Stimulated activated effector memory CD8-positive, alpha-beta T cell treated with anti-CD3 and anti-CD28 coated beads, Interleukin-12 subunit alpha, Interleukin-12 subunit beta, amount 100 ng/mL, for 72 hours (primary cell): ENCODE results near the gene KBTBD12.

ENCODE experiments used
- ATAC-seq: fragments of 150-1000 bp; cut with Tn5 transposase; 2 replicates; pipeline ENCODE4 v1.10.0; 2021
- DNase-seq, 2 donors: peaks; one replicate each; pipeline ENCODE4 v3.0.0; 2021 to 2022; ENCODE audit warnings: low spot score in 2 of 2
- H3K27ac Mint-ChIP-seq: one replicate; pipeline ENCODE4 v1.8.0; 2022; ENCODE audit warnings: mild to moderate bottlenecking, mixed read lengths
- H3K36me3 Mint-ChIP-seq: one replicate; pipeline ENCODE4 v1.8.0; 2022; ENCODE audit warnings: mild to moderate bottlenecking, mixed read lengths
- H3K4me1 Mint-ChIP-seq: one replicate; pipeline ENCODE4 v1.8.0; 2022; ENCODE audit warnings: mixed read lengths
- H3K4me3 Mint-ChIP-seq: one replicate; pipeline ENCODE4 v1.8.0; 2022; ENCODE audit warnings: mild to moderate bottlenecking, mixed read lengths
- H3K9me3 Mint-ChIP-seq: one replicate; pipeline ENCODE4 v1.8.0; 2022; ENCODE audit warnings: mixed read lengths

Gene KBTBD12

GRCh38 chr3:127915937-127916493, 983 bp downstream of the KBTBD12 start:
- no peak overlapping the region for H3K27ac Mint-ChIP-seq
- peaks cover 4% of the 10 kb centered on the region for H3K9me3 Mint-ChIP-seq
- no peak overlapping the region for H3K4me3 Mint-ChIP-seq
- DNase-seq (no peak), ATAC-seq (no peak)
- no peaks in the 10 kb centered on the region for H3K36me3 Mint-ChIP-seq
- no peaks in the 10 kb centered on the region for H3K4me1 Mint-ChIP-seq

DNA sequence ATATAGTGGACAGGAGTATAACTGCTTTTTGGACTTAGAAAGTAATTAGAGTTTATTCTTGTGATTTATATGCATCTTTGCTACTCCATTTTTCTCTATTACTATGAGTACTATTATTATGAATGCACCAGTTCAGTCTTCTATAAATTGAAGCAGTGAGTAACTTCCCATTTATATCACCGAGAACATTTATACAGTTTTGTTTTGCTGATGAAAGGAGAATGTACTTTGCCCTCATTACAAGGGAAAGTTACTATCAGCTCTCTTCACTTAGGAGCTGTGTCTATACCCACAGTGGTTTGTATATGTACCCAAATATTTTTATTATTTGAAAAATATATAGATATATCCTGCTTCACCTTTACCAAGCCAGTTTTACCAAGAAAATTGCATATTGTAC, 5.7 kb downstream of the KBTBD12 start:
- Mint-ChIP-seq H3K9me3 (no peaks in the 10 kb centered on the region), H3K4me3 (no peak overlapping the region), H3K27ac (no peak overlapping the region), H3K36me3 (no peaks in the 10 kb centered on the region), H3K4me1 (peaks cover 6% of the 10 kb centered on the region)
- ATAC-seq (no peak), DNase-seq (no peak)

GRCh38 chr3:127923611-127924010, 8.6 kb downstream of the KBTBD12 start:
- ATAC-seq (no peak), DNase-seq (no peak)
- Mint-ChIP-seq H3K4me1 (peaks cover 6% of the 10 kb centered on the region), H3K27ac (no peak overlapping the region), H3K36me3 (no peaks in the 10 kb centered on the region), H3K9me3 (no peaks in the 10 kb centered on the region), H3K4me3 (no peak overlapping the region)

DNA sequence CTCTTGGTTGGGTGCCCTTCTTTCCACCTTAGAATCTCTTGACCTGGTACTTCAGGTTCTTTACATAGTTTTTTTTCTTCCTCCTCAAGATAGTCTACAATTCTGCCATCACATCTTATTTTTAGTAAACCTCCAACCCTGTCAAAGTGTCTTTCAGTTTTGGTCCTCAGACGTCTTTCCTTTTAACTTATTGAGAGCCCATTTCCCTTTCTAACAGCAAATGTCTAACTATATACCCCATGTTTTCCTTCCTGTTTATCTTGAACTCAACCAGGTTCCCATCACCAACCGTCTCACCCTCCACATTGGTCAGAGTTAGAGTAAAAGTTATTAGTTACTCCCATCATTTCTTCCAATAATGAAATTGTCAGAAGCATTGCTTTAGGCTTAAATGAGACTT, 10.4 kb downstream of the KBTBD12 start:
- Mint-ChIP-seq H3K4me3 (no peak overlapping the region), H3K36me3 (no peaks in the 10 kb centered on the region), H3K27ac (no peak overlapping the region), H3K9me3 (no peaks in the 10 kb centered on the region), H3K4me1 (peaks cover 6% of the 10 kb centered on the region)
- DNase-seq (no peak), ATAC-seq (no peak)

DNA sequence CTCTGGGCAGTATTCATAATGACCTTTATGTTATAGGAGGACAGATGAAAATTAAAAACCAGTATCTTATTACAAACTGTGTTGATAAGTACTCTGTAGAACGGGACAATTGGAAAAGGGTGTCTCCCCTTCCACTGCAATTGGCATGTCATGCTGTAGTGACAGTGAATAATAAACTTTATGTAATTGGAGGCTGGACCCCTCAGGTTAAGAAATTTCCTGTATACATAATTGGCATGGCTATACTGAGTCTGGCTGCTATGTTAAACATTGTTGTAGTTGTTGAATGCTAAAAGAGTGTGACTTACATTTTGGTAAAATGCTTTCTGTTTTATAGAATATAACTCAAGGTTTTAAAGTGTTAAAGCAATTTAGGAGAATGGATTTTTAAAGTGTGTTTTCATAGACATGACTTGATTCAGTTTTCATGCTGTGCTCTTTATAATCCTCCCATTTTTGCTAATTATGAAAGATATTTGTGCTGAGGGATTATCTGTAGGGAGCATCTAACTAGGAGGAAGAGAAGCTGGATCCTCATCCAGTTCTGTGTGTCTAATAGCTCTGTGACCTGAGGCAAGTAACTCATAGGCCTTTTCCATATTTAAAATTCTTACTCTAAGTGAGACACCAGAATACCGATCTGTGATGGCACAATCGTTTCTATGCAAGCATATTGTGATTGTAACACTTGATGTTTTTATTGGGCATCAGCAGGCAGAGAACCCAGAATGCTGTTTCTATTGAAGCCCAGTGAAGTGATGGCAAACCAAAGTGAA, 13.0 kb downstream of the KBTBD12 start:
- no peak overlapping the region for H3K4me3 Mint-ChIP-seq
- H3K36me3 Mint-ChIP-seq = no peaks in the 10 kb centered on the region
- DNase-seq = no peak
- no peak for ATAC-seq
- peaks cover 6% of the 10 kb centered on the region for H3K4me1 Mint-ChIP-seq
- no peaks in the 10 kb centered on the region for H3K9me3 Mint-ChIP-seq
- H3K27ac Mint-ChIP-seq = no peak overlapping the region

DNA sequence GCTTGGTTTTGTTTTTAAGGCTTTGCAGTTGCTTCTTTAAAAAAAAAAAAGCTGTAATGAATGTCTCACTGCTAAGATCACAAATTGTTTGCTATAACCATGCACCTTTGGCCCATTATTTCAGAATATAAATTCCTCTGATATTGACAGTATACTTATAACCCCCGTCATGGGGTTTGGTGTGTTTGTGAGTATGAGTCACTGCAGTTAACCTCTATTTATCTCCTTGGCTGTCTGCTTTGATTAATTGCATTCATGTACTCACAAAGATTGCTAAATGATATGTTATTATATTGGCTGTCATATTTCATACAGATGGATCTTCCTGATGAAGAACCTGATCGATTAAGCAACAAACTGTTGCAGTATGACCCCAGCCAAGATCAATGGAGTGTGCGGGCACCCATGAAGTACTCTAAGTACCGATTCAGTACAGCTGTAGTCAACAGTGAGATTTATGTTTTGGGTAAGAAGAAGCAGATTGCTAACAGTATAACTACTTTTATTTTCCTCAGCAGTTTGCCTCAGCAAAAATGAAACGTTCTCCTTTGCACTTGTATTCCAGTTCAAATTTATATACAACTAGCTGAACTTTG, 14.9 kb downstream of the KBTBD12 start:
- Mint-ChIP-seq H3K4me3 (no peak overlapping the region), H3K27ac (no peak overlapping the region), H3K9me3 (no peaks in the 10 kb centered on the region), H3K4me1 (peaks cover 6% of the 10 kb centered on the region), H3K36me3 (no peaks in the 10 kb centered on the region)
- no peak for DNase-seq
- ATAC-seq = no peak

DNA sequence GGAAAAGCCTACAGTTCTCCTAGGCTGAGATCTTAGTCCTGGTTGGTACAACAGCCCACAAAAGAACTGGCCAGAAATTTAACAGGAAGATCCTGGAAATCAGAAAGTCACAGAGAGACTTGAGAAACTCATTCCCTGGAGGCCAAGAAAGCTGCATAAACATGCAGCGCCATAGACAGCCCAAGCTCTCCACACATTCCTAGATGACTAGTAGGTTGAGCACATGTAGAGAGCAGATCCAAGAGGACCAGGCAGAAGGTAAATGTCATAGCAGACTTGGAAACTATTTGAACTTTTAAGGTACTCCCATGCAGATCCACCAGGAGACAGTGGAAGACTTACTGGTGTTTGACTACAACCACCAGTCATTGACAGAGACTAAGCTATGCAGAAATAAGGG, 18.4 kb downstream of the KBTBD12 start:
- no peak for ATAC-seq
- H3K4me1 Mint-ChIP-seq = no peaks in the 10 kb centered on the region
- no peaks in the 10 kb centered on the region for H3K36me3 Mint-ChIP-seq

DNA sequence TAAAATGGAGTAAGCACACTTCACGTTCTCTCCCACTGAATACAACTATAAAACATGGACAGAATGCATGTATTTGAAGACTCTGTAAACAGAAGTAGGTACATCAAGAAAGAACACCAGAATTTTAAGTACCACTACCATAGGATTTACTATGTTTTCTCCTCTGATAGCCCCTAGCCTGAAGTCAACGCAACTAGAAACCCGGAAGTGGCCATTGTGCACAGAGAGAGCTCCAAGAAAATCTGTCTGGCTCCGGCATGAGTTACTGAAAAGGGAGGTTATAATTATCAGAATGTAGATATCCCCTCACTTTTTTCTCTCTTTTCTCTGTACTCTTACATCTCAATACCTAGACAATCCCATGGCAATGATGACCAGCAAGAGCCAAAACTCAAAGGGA, 23.8 kb downstream of the KBTBD12 start:
- Mint-ChIP-seq H3K36me3 (no peaks in the 10 kb centered on the region), H3K27ac (no peak overlapping the region), H3K4me1 (no peaks in the 10 kb centered on the region), H3K4me3 (no peak overlapping the region), H3K9me3 (peaks cover 9% of the 10 kb centered on the region)
- DNase-seq (no peak), ATAC-seq (no peak)

More for the DNA sequence above, 18.4 kb downstream of the KBTBD12 start:
- Mint-ChIP-seq H3K9me3 (peaks cover 2% of the 10 kb centered on the region), H3K27ac (no peak overlapping the region), H3K4me3 (no peak overlapping the region)
- DNase-seq = no peak

DNA sequence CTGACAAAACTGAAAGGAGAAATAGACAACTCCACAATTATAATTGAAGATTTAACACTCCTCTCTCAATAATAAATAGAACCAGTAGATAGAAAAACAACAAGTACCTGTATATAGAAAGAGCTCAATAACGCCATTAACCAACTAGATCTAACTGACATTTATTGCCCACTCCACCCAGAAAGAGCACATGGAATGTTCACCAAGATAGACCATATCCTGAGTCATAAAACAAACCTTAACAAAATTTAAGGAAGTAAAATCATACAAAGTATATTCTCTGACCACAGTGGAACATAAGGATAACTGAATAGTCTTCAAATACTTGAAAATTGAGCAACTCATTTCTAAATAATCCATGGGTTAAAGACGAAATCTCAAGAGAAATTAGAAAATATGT, 25.1 kb downstream of the KBTBD12 start:
- Mint-ChIP-seq H3K36me3 (no peaks in the 10 kb centered on the region), H3K4me3 (no peak overlapping the region), H3K9me3 (peaks cover 9% of the 10 kb centered on the region), H3K4me1 (no peaks in the 10 kb centered on the region), H3K27ac (no peak overlapping the region)
- no peak for DNase-seq
- no peak for ATAC-seq

GRCh38 chr3:127942613-127943012, 27.6 kb downstream of the KBTBD12 start:
- Mint-ChIP-seq H3K27ac (no peak overlapping the region), H3K4me1 (no peaks in the 10 kb centered on the region), H3K36me3 (no peaks in the 10 kb centered on the region), H3K4me3 (no peak overlapping the region), H3K9me3 (peaks cover 9% of the 10 kb centered on the region)
- ATAC-seq (no peak), DNase-seq (no peak)

DNA sequence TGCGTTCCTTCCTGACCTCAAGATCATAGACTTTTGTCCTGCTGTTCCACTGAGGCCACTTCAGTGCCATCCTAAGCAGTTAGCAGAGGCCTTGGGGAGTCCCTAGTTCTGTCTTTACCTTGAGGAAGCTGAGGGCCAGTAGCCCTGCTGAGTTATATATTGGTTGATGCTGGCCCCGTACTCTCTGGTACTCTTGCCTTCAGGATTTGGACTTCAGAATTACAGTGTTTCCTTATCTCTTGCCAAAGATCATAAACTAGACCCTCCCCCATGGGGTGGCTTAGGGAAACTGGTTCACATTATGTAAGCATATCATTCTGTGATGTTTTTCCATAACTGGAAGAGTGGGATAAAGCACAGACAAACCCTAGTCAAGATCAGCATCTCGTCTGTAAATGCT, 33.2 kb downstream of the KBTBD12 start:
- H3K4me1 Mint-ChIP-seq = no peaks in the 10 kb centered on the region
- no peak overlapping the region for H3K4me3 Mint-ChIP-seq
- no peaks in the 10 kb centered on the region for H3K36me3 Mint-ChIP-seq
- H3K27ac Mint-ChIP-seq = no peak overlapping the region
- no peaks in the 10 kb centered on the region for H3K9me3 Mint-ChIP-seq
- no peak for ATAC-seq
- no peak for DNase-seq

GRCh38 chr3:127949446-127950055, 34.5 kb downstream of the KBTBD12 start:
- Mint-ChIP-seq H3K27ac (no peak overlapping the region), H3K4me3 (no peak overlapping the region)
- DNase-seq = no peak

GRCh38 chr3:127951276-127951675, 36.2 kb downstream of the KBTBD12 start:
- Mint-ChIP-seq H3K9me3 (no peaks in the 10 kb centered on the region), H3K36me3 (no peaks in the 10 kb centered on the region), H3K4me3 (no peak overlapping the region), H3K27ac (no peak overlapping the region), H3K4me1 (no peaks in the 10 kb centered on the region)
- ATAC-seq (no peak), DNase-seq (no peak)

More at GRCh38 chr3:127949446-127950055, 34.5 kb downstream of the KBTBD12 start:
- no peak for ATAC-seq
- Mint-ChIP-seq H3K4me1 (no peaks in the 10 kb centered on the region), H3K9me3 (no peaks in the 10 kb centered on the region), H3K36me3 (no peaks in the 10 kb centered on the region)

GRCh38 chr3:127953091-127954035, 38.3 kb downstream of the KBTBD12 start:
- no peaks in the 10 kb centered on the region for H3K4me1 Mint-ChIP-seq
- DNase-seq (no peak), ATAC-seq (no peak)
- no peak overlapping the region for H3K4me3 Mint-ChIP-seq
- H3K9me3 Mint-ChIP-seq = no peaks in the 10 kb centered on the region
- H3K36me3 Mint-ChIP-seq = no peaks in the 10 kb centered on the region
- no peak overlapping the region for H3K27ac Mint-ChIP-seq

DNA sequence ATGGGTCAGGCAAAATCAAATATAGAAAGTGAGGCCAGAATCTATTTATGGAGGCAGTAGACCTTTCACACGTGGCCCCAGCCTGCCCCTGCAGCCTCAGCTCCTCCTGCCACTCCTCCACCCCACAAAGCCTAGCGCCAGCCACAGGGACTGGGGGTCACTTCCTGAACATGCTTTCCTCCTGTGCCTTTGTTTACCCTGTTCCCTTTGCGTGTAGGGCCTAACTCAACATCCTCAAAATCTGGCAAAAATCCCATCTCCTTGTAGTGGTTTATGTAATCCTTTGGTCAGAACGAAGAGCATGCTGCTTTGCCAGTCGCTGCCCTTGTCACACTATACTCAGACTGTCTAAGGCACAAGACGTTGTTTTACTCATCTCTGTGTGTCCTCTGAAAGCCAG, 39.6 kb downstream of the KBTBD12 start:
- no peak for DNase-seq
- no peaks in the 10 kb centered on the region for H3K36me3 Mint-ChIP-seq
- H3K4me1 Mint-ChIP-seq = no peaks in the 10 kb centered on the region
- H3K4me3 Mint-ChIP-seq = no peak overlapping the region
- no peaks in the 10 kb centered on the region for H3K9me3 Mint-ChIP-seq
- ATAC-seq = no peak
- no peak overlapping the region for H3K27ac Mint-ChIP-seq
